SK-N-SH (cell line): ENCODE data around the gene LRRC2.

Source experiments
- CHD2 ChIP-seq: fragments of 150-350 bp; IDR thresholded peaks from 2 replicates; pipeline ENCODE4 v1.6.1; 2018; ENCODE audit warnings: low read length; ENCODE audit not compliant: partially characterized antibody
- POLR2AphosphoS5 ChIP-seq: IDR thresholded peaks from 2 replicates; pipeline ENCODE4 v1.6.1; 2012; ENCODE audit warnings: low read depth, low read length
- RFX5 ChIP-seq: IDR thresholded peaks from 2 replicates; pipeline ENCODE4 v1.6.1; 2012; ENCODE audit warnings: mild to moderate bottlenecking, improper control_type of control experiment, low read length
- SMC3 ChIP-seq: IDR thresholded peaks from 2 replicates; pipeline ENCODE4 v1.6.1; 2012; ENCODE audit warnings: low read depth, low read length, improper control_type of control experiment
- TAF1 ChIP-seq: IDR thresholded peaks from 2 replicates; pipeline ENCODE4 v1.6.1; 2012; ENCODE audit warnings: low read depth, mild to moderate bottlenecking, low read length, moderate library complexity, borderline replicate concordance
- TF ChIP-seq, protein P1 (sequence below): IDR thresholded peaks from 2 replicates; pipeline ENCODE4 v1.4.0; 2012; ENCODE audit warnings: low read depth
- TF ChIP-seq, protein P2 (sequence below): fragments of 200-600 bp; sonication (generic); IDR thresholded peaks from 2 replicates; pipeline ENCODE4 v1.6.1; 2017; ENCODE audit warnings: antibody characterized with exemption, mild to moderate bottlenecking, moderate library complexity
- TF ChIP-seq, protein P3 (sequence below): IDR thresholded peaks from 2 replicates; pipeline ENCODE4 v1.6.1; 2012; ENCODE audit warnings: mild to moderate bottlenecking, low read depth, low read length, moderate library complexity

DNA sequence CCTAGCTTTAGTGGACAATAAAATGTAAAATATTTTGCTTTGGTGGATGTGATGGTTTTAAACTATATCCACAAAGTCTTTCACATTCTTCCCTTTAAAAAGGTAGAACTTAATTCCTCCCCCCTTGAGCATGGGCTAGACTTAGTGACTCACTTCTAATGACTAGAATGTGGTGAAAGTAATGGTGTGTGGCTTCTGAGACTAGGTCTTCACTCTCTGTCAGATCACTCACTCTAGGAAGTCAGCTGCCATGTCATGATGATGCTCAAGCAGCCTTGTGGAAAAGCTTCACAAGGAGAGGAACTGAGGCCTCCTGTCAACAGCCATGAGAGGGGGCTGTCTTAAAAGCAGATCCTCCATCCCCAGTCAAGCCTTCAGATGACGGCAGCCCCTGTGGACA is 4.2 kb downstream of the LRRC2 start:
- TF ChIP-seq, protein P1, sequence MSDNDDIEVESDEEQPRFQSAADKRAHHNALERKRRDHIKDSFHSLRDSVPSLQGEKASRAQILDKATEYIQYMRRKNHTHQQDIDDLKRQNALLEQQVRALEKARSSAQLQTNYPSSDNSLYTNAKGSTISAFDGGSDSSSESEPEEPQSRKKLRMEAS: no peak
- TF ChIP-seq, protein P2, sequence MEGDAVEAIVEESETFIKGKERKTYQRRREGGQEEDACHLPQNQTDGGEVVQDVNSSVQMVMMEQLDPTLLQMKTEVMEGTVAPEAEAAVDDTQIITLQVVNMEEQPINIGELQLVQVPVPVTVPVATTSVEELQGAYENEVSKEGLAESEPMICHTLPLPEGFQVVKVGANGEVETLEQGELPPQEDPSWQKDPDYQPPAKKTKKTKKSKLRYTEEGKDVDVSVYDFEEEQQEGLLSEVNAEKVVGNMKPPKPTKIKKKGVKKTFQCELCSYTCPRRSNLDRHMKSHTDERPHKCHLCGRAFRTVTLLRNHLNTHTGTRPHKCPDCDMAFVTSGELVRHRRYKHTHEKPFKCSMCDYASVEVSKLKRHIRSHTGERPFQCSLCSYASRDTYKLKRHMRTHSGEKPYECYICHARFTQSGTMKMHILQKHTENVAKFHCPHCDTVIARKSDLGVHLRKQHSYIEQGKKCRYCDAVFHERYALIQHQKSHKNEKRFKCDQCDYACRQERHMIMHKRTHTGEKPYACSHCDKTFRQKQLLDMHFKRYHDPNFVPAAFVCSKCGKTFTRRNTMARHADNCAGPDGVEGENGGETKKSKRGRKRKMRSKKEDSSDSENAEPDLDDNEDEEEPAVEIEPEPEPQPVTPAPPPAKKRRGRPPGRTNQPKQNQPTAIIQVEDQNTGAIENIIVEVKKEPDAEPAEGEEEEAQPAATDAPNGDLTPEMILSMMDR: no peak
- TF ChIP-seq TAF1 (no peak), RFX5 (no peak), SMC3 (no peak), POLR2AphosphoS5 (no peak), CHD2 (no peak)
- TF ChIP-seq, protein P3, sequence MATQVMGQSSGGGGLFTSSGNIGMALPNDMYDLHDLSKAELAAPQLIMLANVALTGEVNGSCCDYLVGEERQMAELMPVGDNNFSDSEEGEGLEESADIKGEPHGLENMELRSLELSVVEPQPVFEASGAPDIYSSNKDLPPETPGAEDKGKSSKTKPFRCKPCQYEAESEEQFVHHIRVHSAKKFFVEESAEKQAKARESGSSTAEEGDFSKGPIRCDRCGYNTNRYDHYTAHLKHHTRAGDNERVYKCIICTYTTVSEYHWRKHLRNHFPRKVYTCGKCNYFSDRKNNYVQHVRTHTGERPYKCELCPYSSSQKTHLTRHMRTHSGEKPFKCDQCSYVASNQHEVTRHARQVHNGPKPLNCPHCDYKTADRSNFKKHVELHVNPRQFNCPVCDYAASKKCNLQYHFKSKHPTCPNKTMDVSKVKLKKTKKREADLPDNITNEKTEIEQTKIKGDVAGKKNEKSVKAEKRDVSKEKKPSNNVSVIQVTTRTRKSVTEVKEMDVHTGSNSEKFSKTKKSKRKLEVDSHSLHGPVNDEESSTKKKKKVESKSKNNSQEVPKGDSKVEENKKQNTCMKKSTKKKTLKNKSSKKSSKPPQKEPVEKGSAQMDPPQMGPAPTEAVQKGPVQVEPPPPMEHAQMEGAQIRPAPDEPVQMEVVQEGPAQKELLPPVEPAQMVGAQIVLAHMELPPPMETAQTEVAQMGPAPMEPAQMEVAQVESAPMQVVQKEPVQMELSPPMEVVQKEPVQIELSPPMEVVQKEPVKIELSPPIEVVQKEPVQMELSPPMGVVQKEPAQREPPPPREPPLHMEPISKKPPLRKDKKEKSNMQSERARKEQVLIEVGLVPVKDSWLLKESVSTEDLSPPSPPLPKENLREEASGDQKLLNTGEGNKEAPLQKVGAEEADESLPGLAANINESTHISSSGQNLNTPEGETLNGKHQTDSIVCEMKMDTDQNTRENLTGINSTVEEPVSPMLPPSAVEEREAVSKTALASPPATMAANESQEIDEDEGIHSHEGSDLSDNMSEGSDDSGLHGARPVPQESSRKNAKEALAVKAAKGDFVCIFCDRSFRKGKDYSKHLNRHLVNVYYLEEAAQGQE: no peak
